HL-60 (cell line): ENCODE data around the gene NEU4.
"Not testable (repeated sequence)": the region's sequence is repeated elsewhere in the genome, so short reads cannot be mapped to it uniquely, and the experiment has no call there.

Experiments
- CTCF ChIP-seq: IDR thresholded peaks from one replicate; pipeline ENCODE4 v1.5.1; 2011; ENCODE audit warnings: low read length, control low read depth, inconsistent platforms; ENCODE audit not compliant: insufficient read depth
- POLR2AphosphoS5 ChIP-seq: IDR thresholded peaks from 2 replicates; pipeline ENCODE4 v1.6.1; 2012; ENCODE audit warnings: low read depth

- not testable (repeated sequence) for TF ChIP-seq POLR2AphosphoS5, CTCF
These were observed 8.8 kb downstream of the NEU4 start for GRCh38 chr2:241817821-241818215.
